Lower leg skin (tissue), 3 donors: ENCODE measurements around the gene DDX6.

Experiments used
- POLR2A ChIP-seq, 2 donors: fragments of 450-650 bp; IDR thresholded peaks; one replicate each; pipeline ENCODE4 v1.6.1; 2016 to 2017; ENCODE audit warnings: antibody characterized with exemption in 2 of 2, mild to moderate bottlenecking in 1 of 2, moderate library complexity in 1 of 2
- TF ChIP-seq, protein P1 (sequence below), 3 donors: fragments of 450-650 bp; IDR thresholded peaks; one replicate each; pipeline ENCODE4 v1.5.1; 2016; ENCODE audit warnings: antibody characterized with exemption in 3 of 3, mild to moderate bottlenecking in 3 of 3, moderate library complexity in 2 of 3

GRCh38 chr11:118838905-118839553, 48.1 kb upstream of the DDX6 start:
- TF ChIP-seq, protein P1, sequence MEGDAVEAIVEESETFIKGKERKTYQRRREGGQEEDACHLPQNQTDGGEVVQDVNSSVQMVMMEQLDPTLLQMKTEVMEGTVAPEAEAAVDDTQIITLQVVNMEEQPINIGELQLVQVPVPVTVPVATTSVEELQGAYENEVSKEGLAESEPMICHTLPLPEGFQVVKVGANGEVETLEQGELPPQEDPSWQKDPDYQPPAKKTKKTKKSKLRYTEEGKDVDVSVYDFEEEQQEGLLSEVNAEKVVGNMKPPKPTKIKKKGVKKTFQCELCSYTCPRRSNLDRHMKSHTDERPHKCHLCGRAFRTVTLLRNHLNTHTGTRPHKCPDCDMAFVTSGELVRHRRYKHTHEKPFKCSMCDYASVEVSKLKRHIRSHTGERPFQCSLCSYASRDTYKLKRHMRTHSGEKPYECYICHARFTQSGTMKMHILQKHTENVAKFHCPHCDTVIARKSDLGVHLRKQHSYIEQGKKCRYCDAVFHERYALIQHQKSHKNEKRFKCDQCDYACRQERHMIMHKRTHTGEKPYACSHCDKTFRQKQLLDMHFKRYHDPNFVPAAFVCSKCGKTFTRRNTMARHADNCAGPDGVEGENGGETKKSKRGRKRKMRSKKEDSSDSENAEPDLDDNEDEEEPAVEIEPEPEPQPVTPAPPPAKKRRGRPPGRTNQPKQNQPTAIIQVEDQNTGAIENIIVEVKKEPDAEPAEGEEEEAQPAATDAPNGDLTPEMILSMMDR (IDR thresholded peaks at IDR 0.05), result no peak
- no peak for TF ChIP-seq POLR2A (IDR thresholded peaks at IDR 0.05)
